Islet of Langerhans (tissue), 1 donor: ENCODE measurements around the gene SIGLEC15.
"Not testable (repeated sequence)": the region's sequence is repeated elsewhere in the genome, so short reads cannot be mapped to it uniquely, and the experiment has no call there.

Experiments used
- FAIRE-seq: peaks from one replicate; lab custom pipeline; 2011; peaks lifted over from hg19 to GRCh38; lab: Jason Lieb, UNC

The SIGLEC15 gene, protein sequence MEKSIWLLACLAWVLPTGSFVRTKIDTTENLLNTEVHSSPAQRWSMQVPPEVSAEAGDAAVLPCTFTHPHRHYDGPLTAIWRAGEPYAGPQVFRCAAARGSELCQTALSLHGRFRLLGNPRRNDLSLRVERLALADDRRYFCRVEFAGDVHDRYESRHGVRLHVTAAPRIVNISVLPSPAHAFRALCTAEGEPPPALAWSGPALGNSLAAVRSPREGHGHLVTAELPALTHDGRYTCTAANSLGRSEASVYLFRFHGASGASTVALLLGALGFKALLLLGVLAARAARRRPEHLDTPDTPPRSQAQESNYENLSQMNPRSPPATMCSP

DNA sequence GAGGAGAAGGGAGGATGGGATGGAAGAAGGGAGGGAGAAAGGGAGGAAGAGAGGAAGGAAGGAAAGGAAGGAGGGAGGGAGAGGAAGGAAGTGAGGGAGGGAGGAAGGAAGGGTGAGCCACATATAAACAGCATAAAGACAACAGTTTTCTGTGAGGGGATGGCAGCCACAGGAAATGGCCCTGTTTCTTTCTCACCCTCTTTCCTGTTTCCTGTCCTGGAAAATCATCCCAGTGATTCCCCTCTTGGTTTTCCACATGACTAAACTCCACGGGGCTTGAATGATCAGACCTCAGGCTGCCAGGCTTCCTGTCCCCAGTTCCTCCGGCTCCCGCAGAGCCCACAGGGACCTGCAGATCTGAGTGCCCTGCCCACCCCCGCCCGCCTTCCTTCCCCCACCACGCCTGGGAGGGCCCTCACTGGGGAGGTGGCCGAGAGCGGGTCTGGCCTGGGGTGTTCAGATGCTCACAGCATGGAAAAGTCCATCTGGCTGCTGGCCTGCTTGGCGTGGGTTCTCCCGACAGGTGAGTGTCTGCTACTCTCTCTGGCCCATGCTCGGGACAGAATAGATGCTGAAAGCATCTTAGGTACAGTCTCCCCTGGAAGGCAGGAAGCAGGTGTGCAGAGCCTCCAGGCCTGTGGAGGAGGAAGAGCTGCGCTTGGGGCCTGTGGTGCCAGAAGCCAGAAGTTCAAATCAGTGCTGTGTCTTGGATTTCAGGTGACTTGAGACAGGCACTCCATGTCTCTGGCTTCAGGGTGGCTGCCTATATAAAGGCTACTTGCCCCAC is at the start of gene SIGLEC15:
SIGLEC15 (plus strand) TSS at position 418 of the 787 bp plus-strand sequence; CDS start at position 472, 54 bp downstream.
- no peak for FAIRE-seq

DNA sequence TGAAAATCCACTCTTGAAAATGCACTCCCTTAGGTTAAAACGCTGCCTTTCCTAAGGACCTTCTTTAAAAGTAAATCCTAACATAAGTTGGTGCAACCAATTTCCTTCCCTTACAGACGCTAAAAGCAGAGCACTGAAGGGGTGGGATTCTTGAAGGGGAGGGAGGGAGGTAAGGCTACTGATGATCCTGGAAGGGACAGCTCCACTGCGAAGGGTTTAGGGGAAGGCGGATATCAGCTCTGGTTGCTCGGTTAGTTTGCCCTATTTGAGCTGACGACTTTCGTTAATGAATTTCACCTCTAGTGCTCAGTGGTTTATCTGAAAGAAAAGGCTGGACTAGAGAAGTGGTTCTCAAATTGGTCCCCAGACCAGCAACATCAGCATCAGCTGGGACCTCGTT is 49.7 kb upstream of the SIGLEC15 start:
- no peak for FAIRE-seq

DNA sequence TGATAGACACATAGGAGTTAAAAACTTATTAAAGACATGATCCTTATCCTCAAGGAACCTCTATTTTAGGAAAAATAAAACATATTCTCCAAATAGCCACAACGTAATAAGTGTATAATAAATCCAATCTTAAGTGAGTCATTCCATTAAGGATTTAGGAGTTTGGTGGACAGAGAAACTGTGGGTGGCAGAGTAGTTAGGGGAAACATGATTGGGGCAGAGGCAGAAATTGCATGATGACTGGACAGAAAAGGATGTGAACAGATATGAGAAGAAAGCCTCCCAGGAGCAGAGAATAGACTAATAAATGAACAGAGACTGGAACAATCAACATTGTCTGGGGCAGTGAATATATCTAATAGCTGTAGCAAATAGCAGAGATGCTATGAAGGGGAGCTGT is 48.1 kb upstream of the SIGLEC15 start:
- FAIRE-seq, result no peak

DNA sequence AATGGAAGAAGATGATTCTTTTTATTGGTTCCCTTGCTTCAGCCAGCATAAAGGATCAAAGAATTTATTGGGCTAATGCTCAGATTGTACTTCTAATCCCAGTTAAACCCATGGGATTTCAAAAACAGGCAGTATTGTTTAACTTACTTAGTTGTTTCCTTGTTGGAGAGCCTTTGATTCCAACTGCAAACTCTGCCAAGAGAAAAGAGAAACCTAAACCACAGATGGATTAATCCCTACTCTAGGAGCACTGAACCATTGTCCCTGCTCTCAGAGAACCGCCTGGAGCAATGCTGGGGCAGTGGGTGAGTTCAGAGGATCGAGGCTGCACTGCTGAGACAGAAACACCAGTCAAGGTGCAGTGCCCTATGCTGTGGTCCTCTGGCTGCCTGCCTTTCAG is 44.9 kb upstream of the SIGLEC15 start:
- FAIRE-seq, result no peak

DNA sequence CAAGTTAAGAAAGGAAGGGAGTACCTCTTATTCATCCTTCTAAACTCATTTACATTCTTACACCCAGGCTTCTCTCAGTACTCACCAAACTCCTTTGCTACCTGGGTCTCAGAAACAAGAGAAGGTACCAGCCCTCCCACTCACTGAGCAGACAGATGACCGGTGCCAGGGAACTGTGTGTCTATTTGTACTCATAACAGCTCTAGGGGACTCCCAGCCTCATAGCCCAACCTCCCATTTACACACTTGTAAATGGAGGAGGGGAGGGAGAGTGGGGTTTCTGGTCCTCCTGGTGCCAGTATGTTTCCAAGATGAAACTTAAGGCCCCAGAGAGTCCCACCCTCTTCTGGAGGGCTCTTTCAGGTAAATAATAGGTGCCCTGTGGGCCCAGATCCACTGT is 42.8 kb upstream of the SIGLEC15 start:
- no peak for FAIRE-seq

DNA sequence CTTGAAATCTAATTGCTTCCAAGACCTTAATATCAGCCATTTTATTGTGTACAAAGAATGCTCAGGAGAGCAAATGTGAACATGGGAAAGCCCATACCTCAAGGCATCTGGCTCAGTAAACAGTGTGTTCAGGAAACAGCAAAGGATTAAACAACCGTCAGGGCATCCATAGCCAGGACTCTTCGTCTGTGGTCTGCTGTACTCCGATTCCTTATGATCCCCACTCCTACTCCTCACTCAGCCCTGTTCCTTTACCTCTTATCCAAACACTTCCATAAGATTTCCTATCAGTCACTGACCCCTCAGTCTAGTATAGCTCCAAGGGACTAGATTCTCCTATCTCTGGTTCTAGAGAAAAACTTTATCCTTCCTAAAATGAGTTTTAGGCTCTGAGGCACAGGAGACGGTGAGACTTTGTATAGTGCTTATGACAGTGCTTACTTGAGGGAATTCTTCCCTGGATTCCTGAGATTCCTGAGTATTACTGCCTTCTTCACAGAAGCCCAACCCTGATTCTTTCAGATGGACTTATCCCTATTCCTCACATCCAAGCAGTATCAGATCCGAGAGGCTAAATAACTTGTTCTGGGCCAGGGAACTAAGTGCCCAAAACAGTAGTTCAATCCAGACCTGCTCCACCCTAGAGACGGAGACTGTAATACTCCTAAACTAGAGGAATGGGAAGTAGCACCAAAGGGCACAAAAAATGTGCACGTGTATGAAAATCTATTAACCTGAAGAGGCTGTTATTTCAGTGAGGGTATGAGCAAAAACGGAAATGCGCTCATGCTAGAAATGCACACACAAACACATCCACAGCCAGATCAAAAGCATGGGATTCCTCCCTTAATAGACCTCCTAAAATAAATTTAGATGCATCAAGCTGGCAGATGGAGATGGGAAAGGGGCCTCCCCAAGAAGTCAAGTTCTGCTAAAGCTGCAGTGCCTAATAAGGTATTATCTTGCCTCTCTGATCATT is 42.1 kb upstream of the SIGLEC15 start:
- FAIRE-seq, result no peak

DNA sequence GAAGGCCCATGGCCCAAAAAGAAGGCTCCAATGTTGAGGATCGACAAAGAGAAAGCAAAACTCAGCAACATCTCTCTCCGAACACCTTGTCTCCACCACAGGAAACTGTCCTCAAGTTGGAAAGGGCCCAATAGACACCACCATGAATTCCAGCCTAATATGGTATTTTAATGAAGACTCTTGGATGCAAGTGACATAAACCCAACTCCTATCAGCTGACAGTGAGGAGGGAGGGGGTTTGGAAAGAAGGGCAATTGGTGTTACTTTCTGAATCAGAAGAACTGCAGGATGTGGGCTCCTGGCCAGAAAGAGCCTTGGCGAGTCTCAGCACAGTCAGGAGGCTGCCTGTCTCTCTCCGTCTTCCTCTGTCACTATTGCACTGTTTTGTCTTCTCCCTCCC is 40.3 kb upstream of the SIGLEC15 start:
- no peak for FAIRE-seq

DNA sequence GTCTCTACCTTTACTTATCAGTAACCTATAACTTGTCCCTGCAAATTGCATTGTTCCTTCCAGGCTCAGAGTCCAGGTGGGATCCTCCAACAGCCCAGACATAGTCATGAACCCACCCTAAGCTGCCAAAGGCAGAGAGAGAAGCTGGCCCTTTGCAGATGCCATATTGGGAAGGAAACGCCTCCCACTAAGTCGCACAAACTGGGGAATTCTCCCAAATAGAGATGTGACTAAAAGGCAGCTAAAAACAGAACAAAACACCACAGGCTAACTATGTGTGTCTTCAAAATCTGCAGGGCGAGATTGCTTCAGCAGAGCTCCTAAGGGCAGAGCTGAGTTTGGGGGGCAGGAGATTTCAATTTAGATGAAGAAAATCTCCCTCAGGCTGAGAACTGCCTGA is 38.5 kb upstream of the SIGLEC15 start:
- FAIRE-seq, result no peak

DNA sequence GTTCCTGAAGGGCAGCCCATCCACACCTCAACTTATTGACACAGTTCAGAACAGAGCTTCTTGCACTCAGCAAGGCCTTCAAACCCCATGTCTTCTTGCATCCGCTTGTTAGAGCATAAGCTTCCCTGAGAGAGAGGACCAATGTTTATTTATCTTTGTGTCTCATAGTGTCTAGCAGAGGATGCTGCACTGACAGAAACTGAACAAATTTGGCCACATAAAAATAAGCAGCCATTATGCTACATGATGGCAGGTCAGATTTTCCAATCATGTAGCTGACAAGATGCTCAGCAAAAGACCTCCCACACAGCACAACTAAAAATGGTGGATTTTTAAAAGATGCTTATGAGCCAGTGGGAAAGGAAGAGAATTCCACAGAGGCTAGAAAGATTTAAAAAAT is 38.1 kb upstream of the SIGLEC15 start:
- FAIRE-seq, result no peak

DNA sequence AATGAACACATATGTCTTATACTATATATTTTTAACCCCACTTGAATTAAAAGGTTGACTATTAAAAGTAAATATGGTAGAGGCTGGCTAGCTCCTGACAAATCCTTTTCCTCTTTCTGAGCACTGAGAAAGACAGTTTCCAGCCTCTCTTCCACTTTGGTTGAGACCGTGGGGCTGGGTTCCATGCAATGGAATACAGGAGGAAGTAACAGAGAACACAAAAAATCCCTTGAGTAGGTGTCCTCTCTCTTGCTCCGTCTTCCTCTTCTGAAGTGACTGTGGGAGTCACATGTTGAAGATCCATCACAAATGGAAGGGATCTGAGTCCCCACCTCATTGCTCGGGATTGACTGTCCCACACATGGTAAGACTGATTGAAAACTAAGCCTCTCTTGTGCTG is 36.6 kb upstream of the SIGLEC15 start:
- no peak for FAIRE-seq

DNA sequence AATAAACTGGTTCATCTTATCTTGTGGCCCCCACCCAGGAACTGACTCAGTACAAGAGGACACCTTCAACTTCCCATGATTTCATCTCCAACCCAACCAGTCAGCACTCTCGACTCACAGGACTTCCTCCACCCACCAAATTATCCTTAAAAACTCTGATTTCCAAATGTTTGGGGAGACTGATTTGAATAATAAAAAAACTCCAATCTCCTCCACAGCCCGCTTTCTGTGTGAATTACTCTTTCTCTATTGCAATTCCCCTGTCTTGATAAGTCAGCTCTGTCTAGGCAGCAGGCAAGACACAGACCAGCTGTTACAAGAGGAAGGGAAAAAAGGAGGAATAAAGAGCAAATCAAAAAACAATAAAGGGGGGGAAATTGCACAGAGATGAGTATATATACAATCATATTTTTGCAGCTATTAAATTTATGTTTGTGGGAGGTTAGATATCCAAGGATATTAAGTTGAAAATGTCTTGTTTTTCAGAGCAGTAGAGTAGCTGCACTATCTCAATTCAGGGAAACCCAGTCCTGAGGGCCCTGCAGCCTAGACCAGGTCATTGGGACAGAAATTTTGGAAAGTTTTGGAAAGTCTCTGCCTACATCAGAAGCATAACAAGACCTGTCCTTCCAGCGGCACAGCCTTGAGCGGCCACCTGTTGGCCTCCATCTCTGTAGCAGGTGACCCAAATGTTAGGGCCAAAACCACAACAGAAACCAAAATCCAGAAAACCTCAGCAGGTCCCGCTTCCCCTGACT is 32.8 kb upstream of the SIGLEC15 start:
- no peak for FAIRE-seq

DNA sequence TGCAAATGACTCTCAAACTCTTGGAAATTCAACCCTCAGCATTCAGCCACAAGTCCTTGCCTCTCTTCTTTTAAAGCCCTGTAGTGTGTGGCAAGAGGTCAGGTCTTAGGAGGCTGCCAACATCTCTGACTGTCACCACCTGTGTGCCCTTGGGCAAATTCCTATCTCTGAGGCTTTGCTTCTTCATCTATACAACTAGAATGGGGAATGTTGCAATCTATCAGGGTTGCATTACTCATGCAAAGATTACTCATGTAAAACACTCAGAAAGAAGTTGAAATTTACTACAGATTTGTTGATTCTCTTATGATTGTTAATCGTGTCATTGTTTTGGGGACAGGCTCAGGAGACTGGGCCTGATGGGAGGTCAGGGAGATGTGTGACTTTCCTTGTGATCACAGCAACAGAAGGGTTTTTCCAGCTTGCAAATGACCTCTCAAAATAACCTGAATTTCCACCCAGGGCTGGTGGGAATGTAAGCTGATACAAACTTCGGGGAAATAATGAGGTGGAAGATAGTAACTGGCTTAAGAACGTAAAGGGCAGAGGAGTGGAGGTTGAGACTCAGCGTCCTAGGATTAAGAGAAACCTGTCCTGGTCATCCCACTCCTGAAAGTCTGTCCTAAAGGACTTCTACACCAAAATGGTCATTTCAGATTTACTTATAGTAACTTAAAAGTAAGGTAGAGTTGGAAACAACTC is 32.1 kb upstream of the SIGLEC15 start:
- no peak for FAIRE-seq

DNA sequence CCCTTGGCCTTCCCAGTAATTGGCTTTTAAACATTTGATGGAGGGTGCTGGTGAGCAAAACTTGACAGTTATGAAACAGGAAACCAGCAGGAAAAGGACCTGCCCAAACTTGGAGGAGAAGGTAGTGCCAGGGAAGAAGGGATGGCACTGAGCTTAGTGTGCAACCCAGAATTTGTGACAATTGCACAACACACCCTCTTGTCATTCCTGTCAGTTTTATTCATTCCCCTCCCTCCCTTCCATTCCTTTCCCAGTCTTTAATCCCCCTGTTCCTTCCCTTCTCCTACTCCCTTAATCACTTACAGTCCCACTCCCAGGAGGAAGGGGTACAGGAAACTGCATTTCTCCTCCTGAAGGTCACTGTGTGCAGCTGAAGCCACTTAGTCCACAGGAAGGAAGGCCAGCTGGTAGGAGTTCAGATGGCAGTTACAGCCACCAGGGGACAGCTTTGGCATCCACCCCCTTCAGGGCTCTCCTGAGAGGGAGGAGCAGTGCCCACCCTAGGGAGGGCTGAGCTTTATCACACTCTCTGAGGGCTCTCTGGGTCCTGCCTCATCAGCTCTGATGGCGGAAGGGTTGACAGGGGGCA is 24.0 kb upstream of the SIGLEC15 start:
- no peak for FAIRE-seq

DNA sequence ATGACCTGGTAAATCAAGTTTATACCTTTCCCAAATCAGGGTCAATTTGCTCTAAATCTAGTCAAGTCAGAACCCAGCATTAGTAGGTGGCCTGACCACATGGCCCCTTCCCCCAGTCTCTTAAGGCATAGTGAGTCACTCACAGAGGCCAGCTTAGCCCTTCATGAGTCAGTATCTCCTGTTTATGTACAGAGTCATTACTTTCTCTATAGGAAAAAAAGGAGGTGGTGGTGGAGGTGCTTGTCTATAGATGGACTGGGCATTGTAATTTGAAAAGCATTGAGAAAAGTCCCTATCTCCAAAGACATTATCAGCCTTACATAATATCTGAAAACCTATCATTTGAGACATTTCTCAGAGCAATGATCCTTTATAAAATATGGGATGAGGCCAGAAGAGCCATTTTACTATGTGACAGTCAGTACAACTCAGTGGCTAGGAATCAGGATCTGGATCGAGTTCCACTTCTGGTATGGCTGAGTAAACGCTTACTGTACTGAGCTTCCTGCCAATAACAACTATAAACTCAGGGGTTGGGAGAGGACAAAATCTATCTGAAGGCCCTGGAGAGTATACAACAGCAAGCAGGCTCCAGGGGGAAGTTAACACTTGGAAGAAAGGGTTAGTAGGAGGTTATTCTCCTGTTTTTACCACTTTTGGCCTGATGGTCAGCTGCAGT is 22.5 kb upstream of the SIGLEC15 start:
- FAIRE-seq, result no peak

DNA sequence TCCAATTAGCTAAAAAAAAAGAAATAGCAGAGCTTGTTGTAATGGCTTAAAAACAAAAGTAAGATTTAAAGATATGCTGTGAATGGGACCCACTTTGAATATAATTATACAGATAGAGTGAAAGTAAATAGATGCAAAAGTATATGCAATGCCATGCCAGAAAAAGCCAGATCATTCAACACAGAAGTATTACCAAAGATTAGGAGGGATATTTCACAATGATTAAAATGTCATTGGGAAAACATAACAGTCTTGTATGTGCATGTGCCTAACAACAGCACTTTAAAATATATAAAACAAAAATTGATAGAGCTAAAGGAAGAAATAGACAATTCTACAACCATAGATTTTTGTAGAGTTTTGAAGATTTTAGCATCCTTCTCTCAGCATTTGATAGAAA is 19.9 kb upstream of the SIGLEC15 start:
- no peak for FAIRE-seq

DNA sequence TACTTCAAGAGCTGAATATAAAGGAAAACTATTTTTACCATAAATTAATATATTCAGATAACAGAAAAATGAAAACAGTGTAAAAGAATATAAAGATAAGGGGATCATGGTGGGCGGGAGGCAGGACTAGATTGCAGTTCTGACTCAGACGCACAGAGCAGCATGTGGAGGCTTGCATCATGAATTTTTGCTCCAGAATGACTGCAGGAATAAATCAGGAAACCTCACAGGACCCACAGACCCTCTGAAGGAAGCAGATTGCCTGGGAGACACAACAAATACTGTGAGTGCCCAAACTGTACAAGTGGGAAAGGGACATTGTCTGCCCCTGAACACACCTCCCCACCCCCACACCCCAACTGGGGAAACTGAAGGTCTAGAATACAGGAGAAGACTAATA is 19.2 kb upstream of the SIGLEC15 start:
- FAIRE-seq, result no peak

DNA sequence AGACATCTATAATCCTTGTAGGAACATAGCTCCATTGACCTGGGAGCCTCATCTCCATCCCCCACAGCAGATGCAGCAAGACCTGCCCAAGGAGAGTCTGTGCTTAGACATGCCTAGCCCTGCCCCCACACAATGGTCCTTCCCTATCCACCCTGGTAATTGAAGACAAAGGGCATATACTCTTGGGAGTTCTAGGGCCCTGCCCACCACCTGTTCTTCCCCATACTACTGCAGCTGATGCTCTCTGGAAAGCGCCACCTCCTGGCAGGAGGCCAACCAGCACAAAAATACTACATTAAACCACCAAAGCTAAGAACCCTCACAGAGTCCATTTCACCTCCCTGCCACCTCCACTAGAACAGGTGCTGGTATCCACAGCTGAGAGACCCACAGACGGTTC is 18.3 kb upstream of the SIGLEC15 start:
- FAIRE-seq, result not testable (repeated sequence)

DNA sequence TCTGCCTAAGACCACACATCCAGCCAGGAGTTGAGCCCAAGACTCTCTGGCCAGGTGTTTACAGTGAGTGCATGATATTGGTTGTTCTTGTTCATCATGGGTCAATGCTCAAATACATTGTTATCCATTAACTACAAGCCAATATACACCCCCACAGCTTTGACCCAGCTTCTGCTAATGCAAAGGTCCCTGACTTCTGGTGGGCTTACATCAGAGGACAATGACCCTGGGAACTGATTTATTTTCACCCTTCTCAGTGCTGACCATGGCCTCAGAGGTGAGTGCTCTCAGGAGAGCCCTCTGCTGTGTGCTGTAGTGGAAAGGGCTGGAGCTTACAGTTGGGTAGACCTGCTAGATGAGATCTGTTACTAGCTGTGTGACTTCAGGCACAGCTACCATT is 10.7 kb upstream of the SIGLEC15 start:
- not testable (repeated sequence) for FAIRE-seq

DNA sequence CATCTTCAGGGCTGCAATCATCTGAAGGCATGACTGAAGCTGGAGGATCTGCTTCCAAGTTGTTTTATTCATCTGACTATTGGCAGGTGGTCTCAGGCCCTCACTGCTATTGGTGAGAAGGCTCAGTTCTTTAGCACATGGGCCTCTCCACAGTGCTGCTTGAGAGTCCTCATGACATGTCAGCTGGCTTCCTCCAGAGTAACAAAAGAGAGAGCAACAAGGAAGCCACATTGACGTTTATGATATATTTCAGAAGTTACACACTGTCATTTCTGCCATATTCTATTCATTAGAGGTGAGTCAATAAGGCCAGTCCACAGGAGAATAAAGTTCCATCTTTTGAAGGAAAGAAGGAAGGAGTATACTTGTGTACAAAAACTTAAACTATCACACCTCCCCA is 7.9 kb upstream of the SIGLEC15 start:
- no peak for FAIRE-seq

DNA sequence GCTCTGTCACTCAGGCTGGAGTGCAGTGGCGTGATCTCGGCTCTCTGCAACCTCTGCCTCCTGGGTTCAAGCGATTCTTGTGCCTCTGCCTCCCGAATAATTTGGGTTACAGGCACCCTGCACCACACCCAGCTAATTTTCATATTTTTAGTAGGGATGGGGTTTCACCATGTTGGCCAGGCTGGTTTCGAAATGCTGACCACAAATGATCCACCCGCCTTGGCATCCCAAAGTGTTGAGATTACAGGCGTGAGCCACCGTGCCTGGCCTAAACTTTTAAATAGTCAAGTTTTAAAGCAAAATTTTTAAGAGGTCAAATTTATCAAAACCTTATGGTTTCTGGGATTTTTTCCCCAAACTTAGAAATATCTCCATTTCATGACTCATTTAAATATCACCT is 6.7 kb upstream of the SIGLEC15 start:
- not testable (repeated sequence) for FAIRE-seq
